HEK293 (cell line): Measurements from ENCODE around the gene LPIN3.

Experiments
- CTCF ChIA-PET: fragments of 350-600 bp; formaldehyde crosslinking; extraction: SDS; loops from one replicate; lab custom pipeline; 2021; ENCODE audit warnings: antibody characterized with exemption; lab: Yijun Ruan, JAX
- POLR2A ChIA-PET: fragments of 300-600 bp; formaldehyde crosslinking; extraction: SDS; loops from one replicate; lab custom pipeline; 2020; ENCODE audit warnings: antibody characterized with exemption, inconsistent platforms; lab: Yijun Ruan, JAX
- H3K27ac ChIP-seq: fragments of 200-500 bp; sonication (Bioruptor generic); 2 replicates; pipeline ENCODE4 v1.5.1; 2014; ENCODE audit warnings: low read depth, low read length, control low read depth, inconsistent platforms; ENCODE audit errors: extremely low read depth
- H3K36me3 ChIP-seq, 2 experiments: fragments of 200-500 bp in 1 of 2; sonication (Bioruptor generic) in 1 of 2; 1 replicate in 1 of 2; 2 replicates in 1 of 2; pipeline ENCODE4 v1.5.1; 2014 to 2017; ENCODE audit warnings: inconsistent platforms in 2 of 2, low read length in 2 of 2; ENCODE audit not compliant: control insufficient read depth in 2 of 2, insufficient read depth in 1 of 2
- H3K4me1 ChIP-seq: fragments of 200-500 bp; sonication (Bioruptor generic); 2 replicates; pipeline ENCODE4 v1.5.1; 2014; ENCODE audit warnings: mild to moderate bottlenecking, low read length, inconsistent platforms; ENCODE audit not compliant: control insufficient read depth, insufficient read depth
- H3K4me3 ChIP-seq: 2 replicates; pipeline ENCODE4 v1.5.1; 2011; ENCODE audit warnings: low read depth, mild to moderate bottlenecking, control low read depth, low read length, moderate library complexity
- H3K9me3 ChIP-seq: fragments of 200-500 bp; sonication (Bioruptor generic); 2 replicates; pipeline ENCODE4 v1.5.1; 2014; ENCODE audit warnings: low read depth, low read length, inconsistent platforms; ENCODE audit not compliant: control insufficient read depth, insufficient read depth
- EGR2 ChIP-seq: fragments of 450-650 bp; formaldehyde crosslinking; IDR thresholded peaks from 2 replicates; pipeline ENCODE4 v1.5.1; 2016; ENCODE audit warnings: low read depth, missing biosample characterization, missing genetic modification characterization
- GLI2 ChIP-seq: fragments of 450-650 bp; formaldehyde crosslinking; IDR thresholded peaks from 2 replicates; pipeline ENCODE4; 2017; ENCODE audit warnings: missing biosample characterization, missing genetic modification characterization, low read depth, borderline replicate concordance
- KLF1 ChIP-seq: fragments of 450-650 bp; formaldehyde crosslinking; IDR thresholded peaks from 2 replicates; pipeline ENCODE4 v1.5.1; 2016; ENCODE audit warnings: missing biosample characterization, missing genetic modification characterization
- SCRT1 ChIP-seq: fragments of 450-650 bp; formaldehyde crosslinking; IDR thresholded peaks from 2 replicates; pipeline ENCODE4 v1.5.1; 2016; ENCODE audit warnings: missing biosample characterization, missing genetic modification characterization, borderline replicate concordance
- SETDB1 ChIP-seq: IDR thresholded peaks from one replicate; pipeline ENCODE4 v1.6.1; 2017; ENCODE audit warnings: mild to moderate bottlenecking, low read length, moderate library complexity, mixed read lengths; ENCODE audit not compliant: insufficient read length
- SP7 ChIP-seq: fragments of 450-650 bp; formaldehyde crosslinking; IDR thresholded peaks from 2 replicates; pipeline ENCODE4 v1.5.1; 2016; ENCODE audit warnings: missing biosample characterization, missing genetic modification characterization
- ZBTB17 ChIP-seq: fragments of 450-650 bp; formaldehyde crosslinking; IDR thresholded peaks from 2 replicates; pipeline ENCODE4 v1.5.1; 2016; ENCODE audit warnings: missing biosample characterization, missing genetic modification characterization
- ZBTB6 ChIP-seq: fragments of 450-650 bp; formaldehyde crosslinking; IDR thresholded peaks from 2 replicates; pipeline ENCODE4 v1.5.1; 2017; ENCODE audit warnings: missing biosample characterization, missing genetic modification characterization
- ZBTB8A ChIP-seq: fragments of 450-650 bp; formaldehyde crosslinking; IDR thresholded peaks from 2 replicates; pipeline ENCODE4 v1.5.1; 2016; ENCODE audit warnings: missing biosample characterization, missing genetic modification characterization
- ZFHX2 ChIP-seq: fragments of 450-650 bp; formaldehyde crosslinking; conservative IDR thresholded peaks from 2 replicates; pipeline ENCODE4 v1.5.1; 2016; ENCODE audit warnings: missing biosample characterization, missing genetic modification characterization
- ZFP41 ChIP-seq: fragments of 450-650 bp; formaldehyde crosslinking; IDR thresholded peaks from 2 replicates; pipeline ENCODE4 v1.5.1; 2016; ENCODE audit warnings: missing biosample characterization, missing genetic modification characterization, borderline replicate concordance
- ZNF148 ChIP-seq: fragments of 450-650 bp; formaldehyde crosslinking; IDR thresholded peaks from 2 replicates; pipeline ENCODE4 v1.5.0; 2017; ENCODE audit warnings: missing biosample characterization, missing genetic modification characterization, borderline replicate concordance
- ZNF157 ChIP-seq: fragments of 450-650 bp; formaldehyde crosslinking; IDR thresholded peaks from 2 replicates; pipeline ENCODE4 v1.5.1; 2016; ENCODE audit warnings: missing biosample characterization, missing genetic modification characterization
- ZNF311 ChIP-seq: fragments of 450-650 bp; formaldehyde crosslinking; IDR thresholded peaks from 2 replicates; pipeline ENCODE4 v1.5.1; 2017; ENCODE audit warnings: missing biosample characterization, missing genetic modification characterization, borderline replicate concordance
- ZNF324 ChIP-seq: fragments of 450-650 bp; formaldehyde crosslinking; IDR thresholded peaks from 2 replicates; pipeline ENCODE4 v1.5.1; 2016; ENCODE audit warnings: missing biosample characterization, missing genetic modification characterization
- ZNF335 ChIP-seq: fragments of 450-650 bp; formaldehyde crosslinking; conservative IDR thresholded peaks from 2 replicates; pipeline ENCODE4 v1.5.1; 2016; ENCODE audit warnings: missing biosample characterization, missing genetic modification characterization
- ZNF518A ChIP-seq: fragments of 450-650 bp; formaldehyde crosslinking; conservative IDR thresholded peaks from 2 replicates; pipeline ENCODE4 v1.5.1; 2016; ENCODE audit warnings: low read depth, missing biosample characterization, missing genetic modification characterization
- ZNF529 ChIP-seq: fragments of 450-650 bp; formaldehyde crosslinking; IDR thresholded peaks from 2 replicates; pipeline ENCODE4 v1.5.1; 2017; ENCODE audit warnings: missing genetic modification characterization, missing biosample characterization; ENCODE audit not compliant: insufficient replicate concordance
- ZNF549 ChIP-seq: fragments of 450-650 bp; IDR thresholded peaks from 2 replicates; pipeline ENCODE4 v1.5.1; 2018; ENCODE audit warnings: missing biosample characterization, missing genetic modification characterization, mild to moderate bottlenecking, inconsistent platforms, moderate library complexity
- ZNF585B ChIP-seq: fragments of 450-650 bp; formaldehyde crosslinking; IDR thresholded peaks from 2 replicates; pipeline ENCODE4 v1.5.1; 2016; ENCODE audit warnings: missing biosample characterization, missing genetic modification characterization
- ZNF621 ChIP-seq: fragments of 450-650 bp; formaldehyde crosslinking; IDR thresholded peaks from 2 replicates; pipeline ENCODE4 v1.5.1; 2017; ENCODE audit warnings: missing biosample characterization, missing genetic modification characterization
- ZNF837 ChIP-seq: fragments of 450-650 bp; formaldehyde crosslinking; IDR thresholded peaks from 2 replicates; pipeline ENCODE4 v1.5.1; 2016; ENCODE audit warnings: missing biosample characterization, missing genetic modification characterization
- ZSCAN4 ChIP-seq: fragments of 450-650 bp; formaldehyde crosslinking; IDR thresholded peaks from 2 replicates; pipeline ENCODE4 v1.5.1; 2017; ENCODE audit warnings: missing biosample characterization, missing genetic modification characterization

The LPIN3 gene

GRCh38 chr20:41392871-41393704 is 52.5 kb downstream of the LPIN3 start:
- Histone ChIP-seq H3K4me3 (no peak overlapping the region), H3K9me3 (no peaks in the 10 kb centered on the region), H3K4me1 (no peaks in the 10 kb centered on the region), H3K36me3 (no peaks in the 10 kb centered on the region), H3K27ac (no peak overlapping the region)
- ChIA-PET CTCF (no interaction called here), POLR2A (no interaction called here)
- no peak for TF ChIP-seq ZBTB6
- no peak for TF ChIP-seq ZNF837 (tag by site-specific recombination)
- TF ChIP-seq ZNF311 (tag by site-specific recombination), result no peak
- no peak for TF ChIP-seq SCRT1
- peak; percentile 85 for TF ChIP-seq ZSCAN4
- no peak for TF ChIP-seq ZBTB8A

GRCh38 chr20:41393705-41394066 is 53.1 kb downstream of the LPIN3 start:
- no peak for TF ChIP-seq ZNF148 (tag by site-specific recombination)
- TF ChIP-seq SETDB1, result no peak
- TF ChIP-seq ZFHX2 (tag by site-specific recombination), result peak; percentile 38
- peak; percentile 42 for TF ChIP-seq EGR2
- TF ChIP-seq, all 188 proteins: peak for 2
- H3K9me3 ChIP-seq, result no peaks in the 10 kb centered on the region
- no peaks in the 10 kb centered on the region for H3K36me3 ChIP-seq
- H3K27ac ChIP-seq, result no peak overlapping the region
- POLR2A ChIA-PET, result no interaction called here
- CTCF ChIA-PET, result no interaction called here
- H3K4me3 ChIP-seq, result no peak overlapping the region
- H3K4me1 ChIP-seq, result no peaks in the 10 kb centered on the region

GRCh38 chr20:41394081-41394480 is 53.5 kb downstream of the LPIN3 start:
- ChIA-PET CTCF (no interaction called here), POLR2A (no interaction called here)
- TF ChIP-seq KLF1 (no peak), ZBTB17 (tag by site-specific recombination) (no peak), ZNF518A (tag by site-specific recombination) (no peak), SP7 (tag by site-specific recombination) (no peak), GLI2 (tag by site-specific recombination) (no peak), ZNF324 (no peak), ZNF157 (tag by site-specific recombination) (no peak), ZNF529 (no peak), ZNF335 (tag by site-specific recombination) (no peak), ZNF549 (tag by site-specific recombination) (no peak), ZNF585B (tag by site-specific recombination) (no peak), ZFP41 (no peak), ZNF621 (tag by site-specific recombination) (no peak)

More at GRCh38 chr20:41394081-41394480, 53.5 kb downstream of the LPIN3 start:
- no peak overlapping the region for H3K27ac ChIP-seq
- no peaks in the 10 kb centered on the region for H3K4me1 ChIP-seq
- no peak overlapping the region for H3K4me3 ChIP-seq
- no peaks in the 10 kb centered on the region for H3K9me3 ChIP-seq
- H3K36me3 ChIP-seq, result no peaks in the 10 kb centered on the region
